ENCODE measurements around the gene HS3ST3B1. TPM values are rescaled to one million over a fixed set of nuclear protein-coding genes. Genes with fewer than 3 reads are reported as not detected.

Gene HS3ST3B1
- total and polyA plus RNA-seq, 3 donors from 2014 or later = 1.5 to 2.1 (median 1.9) TPM

DNA sequence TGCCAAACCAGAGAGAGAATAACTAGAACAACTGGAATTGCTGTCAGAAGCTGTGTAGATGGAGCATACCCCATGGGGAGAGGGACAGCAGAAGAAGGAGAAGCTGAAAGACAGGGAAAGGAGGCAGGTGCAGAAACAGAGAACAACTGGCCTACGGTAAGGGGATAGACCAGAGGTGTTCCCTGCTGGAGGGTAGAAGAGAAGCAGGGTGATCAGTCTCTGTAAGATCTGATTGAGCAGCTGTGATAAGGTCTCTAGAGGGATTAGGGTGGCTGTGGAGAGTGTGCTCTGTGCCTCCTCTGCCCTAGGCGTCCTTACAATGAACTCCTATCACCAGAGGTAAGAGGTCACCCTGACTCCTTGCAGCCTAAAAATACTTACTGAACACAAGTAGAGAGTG, 30.4 kb upstream of the HS3ST3B1 start:
- no peak overlapping the region for H3K4me3 ChIP-seq
- no peak overlapping the region for H3K27ac ChIP-seq
- no peaks in the 10 kb centered on the region for H3K27me3 ChIP-seq
- DNase-seq = no peak
- TF ChIP-seq CTCF (IDR thresholded peaks at IDR 0.05) (no peak), POLR2A (IDR thresholded peaks at IDR 0.05) (no peak)
- intact Hi-C loops (cut with DNase I; ENCODE audit: low total_unique reads) = no loop called here
- H3K4me1 ChIP-seq = no peaks in the 10 kb centered on the region
- H3K36me3 ChIP-seq (ENCODE audit: low read depth, missing control alignments) = no peaks in the 10 kb centered on the region
- no peaks in the 10 kb centered on the region for H3K9me3 ChIP-seq
- WGBS, 2 donors = 85 to 88% methylated on average over 2 of the region's 2 CpGs

DNA sequence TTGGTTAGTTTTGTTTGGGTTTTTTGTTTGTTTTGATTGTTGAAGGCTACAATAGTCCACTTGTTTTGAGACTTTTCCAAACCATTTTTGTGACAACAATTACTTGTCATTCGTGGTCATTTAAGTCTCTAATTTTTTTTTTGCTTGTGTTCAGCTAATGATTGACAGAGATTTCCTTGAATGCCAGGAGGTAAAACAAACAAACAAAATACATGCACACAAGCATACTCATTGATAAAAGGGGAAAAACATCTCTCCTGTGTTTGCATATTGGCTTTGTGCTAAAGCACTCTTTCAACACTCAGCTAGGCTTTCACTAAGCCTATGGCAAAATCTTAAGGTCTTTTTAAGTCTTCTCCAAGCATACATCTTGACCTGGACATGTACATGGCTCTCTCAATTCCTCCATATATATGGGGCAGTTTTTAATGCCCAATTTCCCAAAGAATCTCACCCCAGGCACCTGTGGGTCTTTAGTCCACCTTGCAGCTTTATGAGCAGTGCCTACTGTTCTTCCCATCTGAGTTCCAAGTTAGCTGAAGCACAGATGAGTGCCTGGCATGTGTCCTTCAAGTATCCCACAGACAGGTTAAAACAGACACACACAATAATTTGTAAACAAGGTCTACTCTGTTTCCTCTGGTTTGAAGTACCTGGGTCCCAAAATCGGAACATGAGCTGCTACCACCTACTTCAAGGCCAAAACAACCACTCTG, 24.2 kb upstream of the HS3ST3B1 start:
- intact Hi-C loops (cut with DNase I; ENCODE audit: low total_unique reads) = no loop called here
- H3K4me3 ChIP-seq = no peak overlapping the region
- no peak overlapping the region for H3K27ac ChIP-seq
- H3K27me3 ChIP-seq = no peaks in the 10 kb centered on the region
- 86 to 88% methylated on average over 2 of the region's 2 CpGs for WGBS, 2 donors
- DNase-seq = no peak
- H3K4me1 ChIP-seq = no peaks in the 10 kb centered on the region
- H3K9me3 ChIP-seq = no peaks in the 10 kb centered on the region
- H3K36me3 ChIP-seq (ENCODE audit: low read depth, missing control alignments) = no peaks in the 10 kb centered on the region
- no peak for TF ChIP-seq POLR2A (IDR thresholded peaks at IDR 0.05)
- no peak for TF ChIP-seq CTCF (IDR thresholded peaks at IDR 0.05)

DNA sequence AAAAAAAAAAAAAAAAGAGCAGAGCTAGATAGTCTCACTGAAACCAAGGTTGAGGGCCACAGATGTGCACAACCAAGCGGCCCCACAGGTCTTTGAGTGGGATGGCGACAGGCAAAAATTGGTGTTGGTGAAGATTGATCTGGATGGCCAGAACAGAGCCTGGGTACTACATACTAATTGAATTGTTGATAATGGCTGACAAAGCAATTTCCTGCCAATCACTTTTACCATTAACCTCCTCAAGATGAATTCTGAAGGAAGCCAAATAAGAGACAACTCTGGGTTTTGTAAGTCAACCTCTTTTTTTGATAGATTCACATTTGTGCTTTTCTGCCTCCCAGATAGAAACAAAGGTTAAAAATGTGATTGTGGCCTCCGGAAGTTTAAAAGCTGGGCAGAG, 19.4 kb upstream of the HS3ST3B1 start:
- DNase-seq = no peak
- H3K27me3 ChIP-seq = no peaks in the 10 kb centered on the region
- intact Hi-C loops (cut with DNase I; ENCODE audit: low total_unique reads) = no loop called here
- no peak for TF ChIP-seq POLR2A (IDR thresholded peaks at IDR 0.05)
- no peak for TF ChIP-seq CTCF (IDR thresholded peaks at IDR 0.05)
- no peaks in the 10 kb centered on the region for H3K36me3 ChIP-seq (ENCODE audit: low read depth, missing control alignments)
- H3K27ac ChIP-seq = no peak overlapping the region
- H3K9me3 ChIP-seq = no peaks in the 10 kb centered on the region
- H3K4me3 ChIP-seq = no peak overlapping the region
- WGBS, 2 donors = 69 to 98% methylated on average over 3 of the region's 3 CpGs
- no peaks in the 10 kb centered on the region for H3K4me1 ChIP-seq

GRCh38 chr17:14282726-14283125, 18.2 kb upstream of the HS3ST3B1 start:
- WGBS, 2 donors = 83 to 84% methylated on average over 2 of the region's 2 CpGs
- TF ChIP-seq CTCF (IDR thresholded peaks at IDR 0.05) (no peak), POLR2A (IDR thresholded peaks at IDR 0.05) (no peak)
- no peaks in the 10 kb centered on the region for H3K27me3 ChIP-seq
- H3K4me1 ChIP-seq = no peaks in the 10 kb centered on the region
- no peaks in the 10 kb centered on the region for H3K36me3 ChIP-seq (ENCODE audit: low read depth, missing control alignments)
- no peak for DNase-seq
- no peak overlapping the region for H3K27ac ChIP-seq
- H3K4me3 ChIP-seq = no peak overlapping the region
- intact Hi-C loops (cut with DNase I; ENCODE audit: low total_unique reads) = no loop called here
- no peaks in the 10 kb centered on the region for H3K9me3 ChIP-seq

GRCh38 chr17:14289162-14289561, 11.7 kb upstream of the HS3ST3B1 start:
- no peak overlapping the region for H3K27ac ChIP-seq
- no peaks in the 10 kb centered on the region for H3K36me3 ChIP-seq (ENCODE audit: low read depth, missing control alignments)
- no peaks in the 10 kb centered on the region for H3K9me3 ChIP-seq
- no peak for DNase-seq
- no peaks in the 10 kb centered on the region for H3K27me3 ChIP-seq
- WGBS, 2 donors = 79 to 94% methylated on average over 2 of the region's 2 CpGs
- TF ChIP-seq CTCF (IDR thresholded peaks at IDR 0.05) (no peak), POLR2A (IDR thresholded peaks at IDR 0.05) (no peak)
- H3K4me1 ChIP-seq = no peaks in the 10 kb centered on the region
- no peak overlapping the region for H3K4me3 ChIP-seq
- intact Hi-C loops (cut with DNase I; ENCODE audit: low total_unique reads) = no loop called here
